ENCODE data around the gene ZSWIM8.

- TF ChIP-seq, protein P1, sequence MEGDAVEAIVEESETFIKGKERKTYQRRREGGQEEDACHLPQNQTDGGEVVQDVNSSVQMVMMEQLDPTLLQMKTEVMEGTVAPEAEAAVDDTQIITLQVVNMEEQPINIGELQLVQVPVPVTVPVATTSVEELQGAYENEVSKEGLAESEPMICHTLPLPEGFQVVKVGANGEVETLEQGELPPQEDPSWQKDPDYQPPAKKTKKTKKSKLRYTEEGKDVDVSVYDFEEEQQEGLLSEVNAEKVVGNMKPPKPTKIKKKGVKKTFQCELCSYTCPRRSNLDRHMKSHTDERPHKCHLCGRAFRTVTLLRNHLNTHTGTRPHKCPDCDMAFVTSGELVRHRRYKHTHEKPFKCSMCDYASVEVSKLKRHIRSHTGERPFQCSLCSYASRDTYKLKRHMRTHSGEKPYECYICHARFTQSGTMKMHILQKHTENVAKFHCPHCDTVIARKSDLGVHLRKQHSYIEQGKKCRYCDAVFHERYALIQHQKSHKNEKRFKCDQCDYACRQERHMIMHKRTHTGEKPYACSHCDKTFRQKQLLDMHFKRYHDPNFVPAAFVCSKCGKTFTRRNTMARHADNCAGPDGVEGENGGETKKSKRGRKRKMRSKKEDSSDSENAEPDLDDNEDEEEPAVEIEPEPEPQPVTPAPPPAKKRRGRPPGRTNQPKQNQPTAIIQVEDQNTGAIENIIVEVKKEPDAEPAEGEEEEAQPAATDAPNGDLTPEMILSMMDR (IDR thresholded peaks at IDR 0.05 in 4 of 5, conservative IDR thresholded peaks at IDR 0.05 in 1 of 5): no peak
- no peak for TF ChIP-seq POLR2A (IDR thresholded peaks at IDR 0.05)
These were observed 3.9 kb upstream of the ZSWIM8 start for GRCh38 chr10:73781548-73781878.

All from gastrocnemius medialis (tissue), 4 donors.